WTC11 (cell line): Measurements from ENCODE around the gene KCNH3.

Experiments
- ARID4B ChIP-seq: sonication (generic); formaldehyde crosslinking; IDR thresholded peaks from 2 replicates; pipeline ENCODE4 v1.8.0; 2023; ENCODE audit warnings: missing genetic modification reagents, mild to moderate bottlenecking, borderline replicate concordance
- CTCF ChIP-seq: fragments of 200-600 bp; IDR thresholded peaks from 2 replicates; pipeline ENCODE4 v1.8.0; 2022; ENCODE audit warnings: antibody characterized with exemption
- FOXJ3 ChIP-seq: sonication (generic); formaldehyde crosslinking; IDR thresholded peaks from 2 replicates; pipeline ENCODE4 v1.9.0; 2021; ENCODE audit warnings: missing genetic modification reagents, mild to moderate bottlenecking, borderline replicate concordance
- FOXK1 ChIP-seq: sonication (generic); formaldehyde crosslinking; IDR thresholded peaks from 2 replicates; pipeline ENCODE4 v1.8.0; 2022; ENCODE audit warnings: mild to moderate bottlenecking, moderate library complexity, missing genetic modification reagents
- MAX ChIP-seq: sonication (generic); formaldehyde crosslinking; IDR thresholded peaks from 2 replicates; pipeline ENCODE4 v1.8.0; 2022; ENCODE audit warnings: mild to moderate bottlenecking, missing genetic modification reagents

GRCh38 chr12:49578471-49579112 lies 39.8 kb downstream of the KCNH3 start:
- TF ChIP-seq MAX (CRISPR knock-in tag) (no peak), CTCF (no peak), FOXJ3 (CRISPR knock-in tag) (no peak), FOXK1 (CRISPR knock-in tag) (no peak), ARID4B (no peak)
